PC-9 (cell line): ENCODE measurements around the gene KANSL3.

Source experiments
- EZH2 ChIP-seq: fragments of 200-600 bp; sonication (generic); IDR thresholded peaks from 2 replicates; pipeline ENCODE4 v1.8.0; 2017; ENCODE audit warnings: antibody characterized with exemption, low read depth
- TF ChIP-seq, protein P1 (sequence below): fragments of 200-600 bp; sonication (generic); conservative IDR thresholded peaks from 2 replicates; pipeline ENCODE4 v1.6.1; 2017; ENCODE audit warnings: mixed run types, antibody characterized with exemption, mild to moderate bottlenecking, moderate library complexity

DNA sequence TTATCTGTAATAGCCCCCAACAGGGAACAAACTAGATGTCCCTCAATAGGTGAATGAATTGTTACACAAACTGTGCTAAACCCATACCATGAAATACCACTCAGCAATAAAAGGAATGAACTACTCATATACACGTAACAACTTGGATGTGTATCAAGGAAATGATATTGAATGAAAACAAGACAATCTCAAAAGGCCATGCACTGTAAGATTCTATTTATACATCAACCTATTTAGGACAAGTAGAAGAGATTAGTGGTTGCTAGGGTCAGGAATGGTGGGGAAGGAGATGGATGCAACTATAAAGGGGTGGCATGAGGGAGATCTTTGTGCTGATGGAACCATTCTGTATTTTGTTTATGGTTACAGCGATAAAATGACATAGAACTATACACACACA lies 47.1 kb downstream of the KANSL3 start:
- TF ChIP-seq, protein P1, sequence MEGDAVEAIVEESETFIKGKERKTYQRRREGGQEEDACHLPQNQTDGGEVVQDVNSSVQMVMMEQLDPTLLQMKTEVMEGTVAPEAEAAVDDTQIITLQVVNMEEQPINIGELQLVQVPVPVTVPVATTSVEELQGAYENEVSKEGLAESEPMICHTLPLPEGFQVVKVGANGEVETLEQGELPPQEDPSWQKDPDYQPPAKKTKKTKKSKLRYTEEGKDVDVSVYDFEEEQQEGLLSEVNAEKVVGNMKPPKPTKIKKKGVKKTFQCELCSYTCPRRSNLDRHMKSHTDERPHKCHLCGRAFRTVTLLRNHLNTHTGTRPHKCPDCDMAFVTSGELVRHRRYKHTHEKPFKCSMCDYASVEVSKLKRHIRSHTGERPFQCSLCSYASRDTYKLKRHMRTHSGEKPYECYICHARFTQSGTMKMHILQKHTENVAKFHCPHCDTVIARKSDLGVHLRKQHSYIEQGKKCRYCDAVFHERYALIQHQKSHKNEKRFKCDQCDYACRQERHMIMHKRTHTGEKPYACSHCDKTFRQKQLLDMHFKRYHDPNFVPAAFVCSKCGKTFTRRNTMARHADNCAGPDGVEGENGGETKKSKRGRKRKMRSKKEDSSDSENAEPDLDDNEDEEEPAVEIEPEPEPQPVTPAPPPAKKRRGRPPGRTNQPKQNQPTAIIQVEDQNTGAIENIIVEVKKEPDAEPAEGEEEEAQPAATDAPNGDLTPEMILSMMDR, result no peak
- no peak for TF ChIP-seq EZH2
